Adipose tissue (tissue), 3 donors: ENCODE data around the gene PPM1H. TPM values are rescaled to one million over a fixed set of nuclear protein-coding genes. Genes with fewer than 3 reads are reported as not detected.

ENCODE experiments used
- H3K27ac ChIP-seq: one replicate; pipeline ENCODE4 v1.5.1; 2013; ENCODE audit warnings: low read depth, low read length
- WGBS, 3 donors: extraction: QIAGEN DNeasy Blood & Tissue Kit; methylation state at CpG; one replicate each; pipeline ENCODE4 v1.1.7; 2013; 5-methylcytosine and 5-hydroxymethylcytosine counted together
- polyA plus RNA-seq, 3 donors: library from polyadenylated mRNA; stranded (reverse); fragments of 200-250 nt; gene quantifications; one replicate each; pipeline ENCODE4 v1.2.3, GENCODE V29; 2013
- donor health status: healthy with polysubstance abuse.
- donor health status: Bipolar disorder and iron deficiency.
- donor health status: healthy.

Gene PPM1H
- polyA plus RNA-seq, 3 donors = 0.56 to 1.9 (median 1.5) TPM

- no peak overlapping the region for H3K27ac ChIP-seq
- 66 to 74% (median 71%) methylated on average over 7 of the region's 7 CpGs for WGBS, 3 donors
These were observed 20.3 kb downstream of the PPM1H start for GRCh38 chr12:62914443-62915203.

GRCh38 chr12:62913380-62913779 lies 21.6 kb downstream of the PPM1H start:
- WGBS, 3 donors = 89 to 95% (median 94%) methylated on average over 6 of the region's 6 CpGs

DNA sequence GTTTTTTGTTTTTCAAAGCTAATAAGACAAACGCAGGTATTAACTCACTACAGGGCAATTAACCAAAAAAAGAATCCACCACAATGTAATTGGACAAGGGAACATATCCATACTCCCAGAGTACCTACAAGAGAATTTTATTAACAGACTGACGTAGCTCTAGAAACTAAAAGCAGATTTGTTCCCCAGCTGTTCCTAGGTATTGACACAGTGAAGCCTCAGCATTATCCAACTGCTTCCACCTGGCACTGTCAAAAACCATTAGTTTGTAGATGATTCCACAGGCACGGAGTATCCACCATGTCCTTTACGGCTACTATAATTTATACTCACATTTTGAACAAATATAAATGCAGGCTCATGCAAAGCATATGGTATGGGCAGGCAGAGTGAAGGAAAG lies 22.3 kb downstream of the PPM1H start:
- 63 to 75% (median 64%) methylated on average over 4 of the region's 4 CpGs for WGBS, 3 donors
- H3K27ac ChIP-seq = no peak overlapping the region

More at GRCh38 chr12:62913380-62913779, 21.6 kb downstream of the PPM1H start:
- no peak overlapping the region for H3K27ac ChIP-seq

DNA sequence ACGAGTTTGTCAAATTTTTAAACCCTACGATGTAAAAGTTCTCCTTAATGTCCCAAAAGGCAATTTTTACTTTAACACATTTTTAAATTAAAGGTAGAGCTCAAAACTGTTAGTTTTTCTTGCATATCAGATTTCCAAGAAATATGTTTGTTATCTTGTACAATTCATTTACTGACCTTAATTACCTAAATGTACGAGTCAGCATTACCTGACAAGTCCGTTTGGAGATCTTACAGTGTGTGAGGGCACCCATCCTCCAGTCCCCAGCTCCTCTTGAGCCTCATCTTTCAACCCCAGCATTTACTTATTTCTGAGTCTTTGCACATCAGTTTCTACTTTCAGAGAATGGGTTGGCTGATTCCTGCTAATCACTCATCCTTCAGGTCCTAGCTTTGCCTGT lies 23.7 kb downstream of the PPM1H start:
- no peak overlapping the region for H3K27ac ChIP-seq
- 79 to 86% (median 82%) methylated on average over 4 of the region's 4 CpGs for WGBS, 3 donors

- H3K27ac ChIP-seq = no peak overlapping the region
These were observed 24.3 kb downstream of the PPM1H start for GRCh38 chr12:62910549-62911169.

GRCh38 chr12:62909340-62909739 lies 25.6 kb downstream of the PPM1H start:
- WGBS, 3 donors = 95 to 100% (median 100%) methylated on average over 1 of the region's 1 CpG
- H3K27ac ChIP-seq = no peak overlapping the region

More at GRCh38 chr12:62910549-62911169, 24.3 kb downstream of the PPM1H start:
- 23 to 53% (median 48%) methylated on average over 5 of the region's 5 CpGs for WGBS, 3 donors

DNA sequence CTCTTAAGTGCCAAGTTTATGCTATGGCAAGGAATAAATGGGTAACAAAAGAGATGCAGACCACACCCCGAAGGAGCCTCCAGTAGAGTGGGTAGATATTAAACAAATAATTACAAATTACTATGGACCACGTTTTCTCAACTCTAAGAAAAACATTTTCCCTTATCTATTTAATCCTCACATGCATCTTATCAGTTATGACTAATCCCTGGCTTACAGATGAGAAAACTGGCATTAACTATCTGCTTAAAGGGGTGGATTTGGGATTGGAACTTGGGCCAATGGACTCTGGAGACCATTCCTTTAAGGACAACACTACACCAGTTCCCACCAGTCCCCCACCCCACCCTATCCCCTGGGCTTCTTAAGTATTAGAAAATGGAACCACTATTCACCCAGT lies 26.3 kb downstream of the PPM1H start:
- H3K27ac ChIP-seq = no peak overlapping the region
- WGBS, 3 donors = 64 to 75% (median 72%) methylated on average over 2 of the region's 2 CpGs

- 35 to 49% (median 42%) methylated on average over 2 of the region's 2 CpGs for WGBS, 3 donors
These were observed 27.4 kb downstream of the PPM1H start for GRCh38 chr12:62907561-62907960.

DNA sequence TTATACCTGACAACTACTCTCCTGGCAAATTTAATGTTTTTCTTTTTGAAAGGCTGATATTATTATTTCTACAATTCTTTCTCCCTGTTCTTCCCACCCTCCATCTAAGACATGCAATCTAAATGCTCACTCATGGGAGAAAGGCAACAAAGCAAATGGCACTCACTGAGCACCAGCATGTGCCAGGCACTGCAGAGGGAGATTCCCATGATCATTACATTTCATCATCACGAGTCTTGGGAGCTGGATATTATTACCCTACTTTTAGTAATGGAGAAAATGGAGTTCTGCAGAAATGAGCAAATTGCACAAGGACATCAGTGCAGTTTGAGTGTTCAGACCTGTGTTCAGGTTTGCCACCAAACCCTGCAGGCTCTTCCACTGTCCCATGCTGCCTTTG lies 27.9 kb downstream of the PPM1H start:
- 76 to 88% (median 86%) methylated on average over 1 of the region's 1 CpG for WGBS, 3 donors
- H3K27ac ChIP-seq = no peak overlapping the region

More at GRCh38 chr12:62907561-62907960, 27.4 kb downstream of the PPM1H start:
- H3K27ac ChIP-seq = no peak overlapping the region

DNA sequence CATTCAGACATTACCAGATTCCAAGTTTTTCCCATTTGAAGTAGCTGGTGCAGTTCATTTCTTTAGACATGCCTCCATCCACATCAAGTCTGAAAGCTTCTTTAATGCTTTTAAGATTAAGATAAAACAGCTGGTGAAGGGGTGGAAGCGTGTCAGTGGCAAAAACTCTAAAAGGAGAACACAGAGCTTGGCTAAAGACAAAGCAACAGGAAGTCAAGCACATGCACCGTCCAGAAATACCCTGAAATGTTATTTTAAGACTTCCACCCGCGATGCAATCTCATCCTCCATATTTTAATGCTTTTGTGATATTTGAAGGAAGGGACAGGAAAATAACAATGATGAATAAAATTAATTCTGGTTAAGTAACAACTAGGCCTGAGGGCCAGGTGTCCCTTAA lies 31.8 kb downstream of the PPM1H start:
- no peak overlapping the region for H3K27ac ChIP-seq

DNA sequence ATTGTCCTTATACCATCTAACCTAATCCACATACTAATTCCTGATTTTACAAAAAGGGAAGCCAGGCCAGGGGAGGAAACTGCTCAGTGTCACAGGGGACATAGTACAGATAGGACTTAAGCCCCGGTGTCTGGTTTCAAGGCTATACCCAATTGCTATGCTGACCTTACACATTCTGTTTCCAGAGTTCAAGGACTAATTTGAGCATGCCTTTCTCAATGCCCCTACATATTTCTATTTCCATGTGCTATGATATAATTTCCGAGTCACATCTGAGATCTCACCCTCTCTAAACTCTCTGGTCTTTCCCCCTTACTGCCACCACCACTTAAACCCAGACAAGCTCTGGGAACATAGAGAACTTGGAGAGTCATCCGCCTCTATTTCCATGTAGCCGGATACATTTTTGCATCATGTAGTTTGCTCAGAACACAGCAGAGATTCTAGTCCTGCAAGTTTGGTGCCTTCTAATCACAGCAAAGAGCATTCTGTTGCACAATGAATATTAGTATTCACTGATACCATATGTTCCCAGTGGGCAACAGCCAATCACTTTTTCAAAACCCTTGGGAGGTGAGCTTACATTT lies 34.2 kb downstream of the PPM1H start:
- no peak overlapping the region for H3K27ac ChIP-seq
- 63 to 73% (median 63%) methylated on average over 4 of the region's 4 CpGs for WGBS, 3 donors

More for the DNA sequence above, 31.8 kb downstream of the PPM1H start:
- 23 to 74% (median 30%) methylated on average over 4 of the region's 4 CpGs for WGBS, 3 donors

GRCh38 chr12:62899568-62900390 lies 35.2 kb downstream of the PPM1H start:
- H3K27ac ChIP-seq = no peak overlapping the region
- WGBS, 3 donors = 58 to 68% (median 61%) methylated on average over 7 of the region's 7 CpGs

GRCh38 chr12:62898526-62898925 lies 36.4 kb downstream of the PPM1H start:
- no peak overlapping the region for H3K27ac ChIP-seq
- 42 to 83% (median 50%) methylated on average over 2 of the region's 2 CpGs for WGBS, 3 donors

- no peak overlapping the region for H3K27ac ChIP-seq
- 73 to 96% (median 83%) methylated on average over 2 of the region's 2 CpGs for WGBS, 3 donors
These were observed 39.5 kb downstream of the PPM1H start for GRCh38 chr12:62895351-62895877.

GRCh38 chr12:62893276-62893675 lies 41.7 kb downstream of the PPM1H start:
- WGBS, 3 donors = 93 to 100% (median 94%) methylated on average over 1 of the region's 1 CpG
- H3K27ac ChIP-seq = no peak overlapping the region

- no peak overlapping the region for H3K27ac ChIP-seq
- 52 to 64% (median 57%) methylated on average over 5 of the region's 5 CpGs for WGBS, 3 donors
These were observed 43.0 kb downstream of the PPM1H start for GRCh38 chr12:62891805-62892549.

GRCh38 chr12:62888454-62889110 lies 46.4 kb downstream of the PPM1H start:
- 60 to 91% (median 71%) methylated on average over 6 of the region's 6 CpGs for WGBS, 3 donors
- H3K27ac ChIP-seq = no peak overlapping the region
